Ovary (tissue), 9 donors: ENCODE data around the gene PTPN2. TPM values are rescaled to one million over a fixed set of nuclear protein-coding genes. Genes with fewer than 3 reads are reported as not detected.
A peak's percentile ranks its signal among the peaks of the same experiment; 100 is the strongest.

ENCODE experiments used
- DNase-seq, 5 donors: peaks; one replicate each; pipeline ENCODE4 v3.0.0-alpha.2; 2019 to 2020
- H3K27ac ChIP-seq, 2 donors: fragments of 200-600 bp; one replicate each; pipeline versions ENCODE4 v1.5.1 to v1.8.0; 2019 to 2022
- H3K27me3 ChIP-seq: fragments of 200-600 bp; one replicate; pipeline ENCODE4 v1.8.0; 2022
- H3K36me3 ChIP-seq: fragments of 200-600 bp; sonication (generic); one replicate; pipeline ENCODE4 v1.5.1; 2019
- H3K4me1 ChIP-seq: one replicate; pipeline ENCODE4 v1.8.1; 2013; ENCODE audit warnings: mild to moderate bottlenecking, moderate library complexity; ENCODE audit not compliant: insufficient read depth
- H3K4me3 ChIP-seq: fragments of 200-600 bp; sonication (generic); one replicate; pipeline ENCODE4 v1.5.1; 2017
- H3K9me3 ChIP-seq, 2 donors: fragments of 200-600 bp in 1 of 2; sonication (generic) in 1 of 2; one replicate each; pipeline versions ENCODE4 v1.5.1 to v1.8.1; 2013 to 2019; ENCODE audit warnings: mild to moderate bottlenecking in 1 of 2, moderate library complexity in 1 of 2
- EP300 ChIP-seq: sonication (generic); formaldehyde crosslinking; IDR thresholded peaks from one replicate; pipeline ENCODE4 v1.6.1; 2017; ENCODE audit warnings: antibody characterized with exemption
- POLR2A ChIP-seq: fragments of 450-650 bp; IDR thresholded peaks from one replicate; pipeline ENCODE4 v1.6.1; 2017; ENCODE audit warnings: antibody characterized with exemption, mild to moderate bottlenecking, moderate library complexity
- WGBS, 3 donors: extraction: QIAGEN DNeasy Blood & Tissue Kit in 1 of 3; methylation state at CpG; one replicate each; pipeline versions ENCODE4 v1.1.5 to v1.1.7; 2013 to 2017; 5-methylcytosine and 5-hydroxymethylcytosine counted together
- intact Hi-C, 4 donors: fragments of 100-400 bp; cut with DNase I; formaldehyde crosslinking; loops; one replicate each; pipeline versions ENCODE4 v1.11.0 to v1.15.1; 2022 to 2023
- polyA plus RNA-seq, 2 donors: library from polyadenylated mRNA; stranded (reverse); fragments of 200-250 nt in 1 of 2; fragments of 350-450 nt in 1 of 2; fragmentation: Illumina TruSeq in 1 of 2; extraction: RNeasy Lipid Tissue Mini Kit (QIAGEN cat#74804) in 1 of 2; gene quantifications; one replicate each; pipeline ENCODE4 v1.2.3, GENCODE V29; 2013 to 2014
- total RNA-seq, 7 donors: library from RNA; depleted of rRNA in 2 of 7; stranded (reverse); fragments of >200 nt in 2 of 7; fragmentation: NEBNext Ultra II Directional in 3 of 7; extraction: Animal tissue kit (Norgen Biotek cat#: 25700) in 3 of 7; gene quantifications; one replicate each; pipeline versions ENCODE4 v1.1.0 to v1.2.4, GENCODE V29; 2016 to 2023
- TF ChIP-seq, protein P1 (sequence below), 3 donors: fragments of 450-650 bp in 2 of 3; fragments of 200-600 bp in 1 of 3; IDR thresholded peaks; one replicate each; pipeline versions ENCODE4 v1.5.1 to v1.8.0; 2016 to 2022; ENCODE audit warnings: antibody characterized with exemption in 3 of 3, mild to moderate bottlenecking in 1 of 3
- donor health status: DM: no; HTN: no; CAD: no; lungs with moderate emphysema.
- donor health status: DM: no; HTN: no; CAD: no.
- donor health status: Bipolar disorder and iron deficiency.
- donor health status: DM: yes; HTN: yes; CAD: no.
- donor health status: DM: no; HTN: no; CAD: no.
- donor health status: DM: yes; HTN: yes; CAD: no.

The PTPN2 gene
- total and polyA plus RNA-seq, 9 donors, result 29.4 to 48.1 (median 36.2) TPM

DNA sequence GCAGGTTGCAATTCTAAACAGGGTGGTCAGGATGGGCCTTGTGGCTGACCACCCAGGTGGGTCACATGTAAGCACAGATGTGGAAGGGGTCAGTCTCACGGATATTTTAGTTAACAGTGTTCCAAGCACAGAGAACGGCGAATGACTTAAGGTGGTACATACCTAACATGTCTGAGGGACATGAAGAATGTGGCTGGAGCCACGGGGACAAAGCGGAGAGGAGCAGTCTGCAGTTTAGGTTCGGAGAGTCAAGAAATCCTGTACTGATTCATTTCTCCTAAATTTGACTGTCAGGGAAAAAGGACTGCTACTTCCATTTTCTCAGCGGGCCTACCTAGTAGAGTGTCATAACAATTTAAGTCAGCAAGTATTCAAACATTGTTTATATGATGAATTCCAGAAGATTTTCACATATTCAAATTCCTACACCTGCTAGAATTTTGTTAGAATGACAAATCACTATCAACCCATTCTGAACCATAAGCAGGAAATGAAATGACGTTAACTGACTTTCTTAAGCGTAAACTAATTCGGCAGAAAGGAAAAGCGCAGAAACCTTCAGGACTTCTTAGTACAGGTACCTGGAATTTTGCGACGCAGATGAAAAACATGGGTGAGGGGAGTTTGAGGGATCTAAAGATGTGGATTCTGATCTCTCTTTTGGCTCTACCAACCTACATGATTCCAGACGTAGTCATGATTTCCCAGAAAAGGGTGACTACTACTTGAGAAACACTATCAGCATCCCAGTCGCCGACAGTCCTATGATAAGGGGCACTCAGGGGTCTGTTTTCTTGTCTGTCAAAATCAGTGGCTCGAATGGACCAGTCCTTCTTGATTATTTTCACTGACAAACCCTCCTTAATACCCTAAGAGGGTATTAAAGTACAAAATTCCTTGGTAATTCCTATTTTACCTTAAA lies 41.3 kb downstream of the PTPN2 start:
- intact Hi-C loops, result no loop called here
- peaks cover 1% of the 10 kb centered on the region for H3K4me1 ChIP-seq
- H3K9me3 ChIP-seq, result no peaks in the 10 kb centered on the region
- 86 to 92% (median 91%) methylated on average over 17 of the region's 17 CpGs for WGBS, 3 donors
- H3K27ac ChIP-seq, result no peak overlapping the region
- H3K27me3 ChIP-seq, result no peaks in the 10 kb centered on the region
- DNase-seq, result no peak
- H3K36me3 ChIP-seq, result no peaks in the 10 kb centered on the region
- TF ChIP-seq, protein P1, sequence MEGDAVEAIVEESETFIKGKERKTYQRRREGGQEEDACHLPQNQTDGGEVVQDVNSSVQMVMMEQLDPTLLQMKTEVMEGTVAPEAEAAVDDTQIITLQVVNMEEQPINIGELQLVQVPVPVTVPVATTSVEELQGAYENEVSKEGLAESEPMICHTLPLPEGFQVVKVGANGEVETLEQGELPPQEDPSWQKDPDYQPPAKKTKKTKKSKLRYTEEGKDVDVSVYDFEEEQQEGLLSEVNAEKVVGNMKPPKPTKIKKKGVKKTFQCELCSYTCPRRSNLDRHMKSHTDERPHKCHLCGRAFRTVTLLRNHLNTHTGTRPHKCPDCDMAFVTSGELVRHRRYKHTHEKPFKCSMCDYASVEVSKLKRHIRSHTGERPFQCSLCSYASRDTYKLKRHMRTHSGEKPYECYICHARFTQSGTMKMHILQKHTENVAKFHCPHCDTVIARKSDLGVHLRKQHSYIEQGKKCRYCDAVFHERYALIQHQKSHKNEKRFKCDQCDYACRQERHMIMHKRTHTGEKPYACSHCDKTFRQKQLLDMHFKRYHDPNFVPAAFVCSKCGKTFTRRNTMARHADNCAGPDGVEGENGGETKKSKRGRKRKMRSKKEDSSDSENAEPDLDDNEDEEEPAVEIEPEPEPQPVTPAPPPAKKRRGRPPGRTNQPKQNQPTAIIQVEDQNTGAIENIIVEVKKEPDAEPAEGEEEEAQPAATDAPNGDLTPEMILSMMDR (IDR thresholded peaks at IDR 0.05), result no peak
- no peak for TF ChIP-seq POLR2A
- no peak for TF ChIP-seq EP300
- H3K4me3 ChIP-seq, result no peak overlapping the region

DNA sequence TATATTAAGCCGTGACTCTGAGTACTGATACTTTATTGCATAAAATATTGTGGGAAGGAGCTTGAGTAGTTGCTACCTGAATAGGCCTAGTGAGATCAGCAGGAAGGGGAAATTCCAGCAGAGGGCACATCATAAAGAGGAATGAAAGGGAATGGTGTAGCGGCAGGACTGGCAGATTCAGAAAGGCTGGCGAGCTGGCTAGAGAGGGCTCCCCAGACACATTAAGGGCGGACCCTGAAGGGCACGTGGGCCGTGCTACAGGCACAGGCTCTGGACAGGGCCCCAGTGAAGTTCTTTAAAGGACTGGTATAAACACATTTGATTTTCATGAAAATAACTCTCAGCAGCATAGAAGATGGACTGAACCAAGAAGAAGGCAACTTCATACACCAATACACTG lies 43.0 kb downstream of the PTPN2 start:
- 95 to 98% (median 97%) methylated on average over 6 of the region's 6 CpGs for WGBS, 3 donors
- Histone ChIP-seq H3K27ac (no peak overlapping the region), H3K9me3 (no peaks in the 10 kb centered on the region), H3K4me3 (no peak overlapping the region), H3K27me3 (no peaks in the 10 kb centered on the region), H3K36me3 (no peaks in the 10 kb centered on the region), H3K4me1 (peaks cover 1% of the 10 kb centered on the region)
- intact Hi-C loops, result no loop called here
- no peak for TF ChIP-seq POLR2A
- DNase-seq, result no peak

DNA sequence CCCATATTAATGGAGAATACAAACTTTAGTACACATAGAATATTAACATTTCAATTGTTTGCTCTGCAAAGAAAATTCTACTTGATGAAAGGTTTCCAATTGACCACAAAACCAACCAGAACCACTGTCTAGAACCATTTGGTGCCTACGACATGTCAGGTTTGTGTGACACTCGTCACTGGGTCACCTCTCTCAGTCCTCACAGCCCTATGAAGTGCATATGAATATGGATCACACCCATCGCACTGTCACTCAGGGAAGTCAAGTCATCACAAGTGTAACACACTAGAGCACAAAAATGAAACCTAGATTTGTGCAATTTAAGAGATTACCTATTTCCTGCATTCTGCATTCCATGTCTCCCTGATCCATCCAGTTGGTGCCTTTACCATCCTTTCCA lies 43.7 kb downstream of the PTPN2 start:
- Histone ChIP-seq H3K27ac (no peak overlapping the region), H3K27me3 (no peaks in the 10 kb centered on the region), H3K4me3 (no peak overlapping the region), H3K4me1 (peaks cover 1% of the 10 kb centered on the region), H3K36me3 (no peaks in the 10 kb centered on the region), H3K9me3 (no peaks in the 10 kb centered on the region)
- DNase-seq, result no peak
- intact Hi-C loops, result no loop called here
- WGBS, 3 donors, result 97 to 99% (median 98%) methylated on average over 3 of the region's 3 CpGs
- TF ChIP-seq POLR2A (no peak), EP300 (no peak)
- TF ChIP-seq, protein P1 (IDR thresholded peaks at IDR 0.05), result no peak

DNA sequence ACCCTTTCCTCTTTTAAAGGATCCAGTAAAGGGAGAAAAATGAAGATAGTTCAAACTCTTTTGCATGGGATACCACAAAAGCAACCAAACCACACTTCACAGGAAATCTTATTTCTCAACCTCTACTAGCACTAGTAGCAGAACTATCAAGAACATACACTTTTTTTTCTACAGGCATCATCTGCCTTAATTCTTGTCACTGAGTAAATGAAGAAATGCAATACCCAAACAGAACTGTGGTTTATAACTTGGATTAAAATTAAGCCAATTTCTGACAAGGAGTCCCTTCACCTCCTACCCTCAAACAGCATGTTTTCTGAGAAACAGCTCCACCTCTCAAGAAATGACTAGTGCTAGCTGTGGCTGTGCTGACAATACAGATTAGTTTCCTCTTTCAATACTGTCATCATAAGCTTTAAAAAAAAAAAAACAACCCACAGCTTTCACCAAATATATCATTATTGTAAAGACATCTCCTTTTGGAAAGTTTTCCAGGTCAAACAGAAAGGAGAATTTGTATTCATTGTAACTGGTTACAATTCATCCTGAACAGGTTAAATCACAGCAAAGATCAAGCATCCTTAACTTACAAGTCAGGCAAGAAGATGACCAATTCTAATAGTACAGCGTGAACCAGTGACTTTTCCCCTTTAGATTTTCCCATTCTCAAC lies 44.4 kb downstream of the PTPN2 start:
- 88 to 97% (median 91%) methylated on average over 1 of the region's 1 CpG for WGBS, 3 donors
- no peaks in the 10 kb centered on the region for H3K9me3 ChIP-seq
- H3K4me1 ChIP-seq, result peaks cover 1% of the 10 kb centered on the region
- no peaks in the 10 kb centered on the region for H3K36me3 ChIP-seq
- no peaks in the 10 kb centered on the region for H3K27me3 ChIP-seq
- DNase-seq, result no peak
- no peak for TF ChIP-seq EP300
- TF ChIP-seq, protein P1 (IDR thresholded peaks at IDR 0.05), result no peak
- TF ChIP-seq POLR2A, result no peak
- intact Hi-C loops, result no loop called here
- H3K27ac ChIP-seq, result peak overlapping the region in 1 of 2 donors; percentile 66
- no peak overlapping the region for H3K4me3 ChIP-seq

DNA sequence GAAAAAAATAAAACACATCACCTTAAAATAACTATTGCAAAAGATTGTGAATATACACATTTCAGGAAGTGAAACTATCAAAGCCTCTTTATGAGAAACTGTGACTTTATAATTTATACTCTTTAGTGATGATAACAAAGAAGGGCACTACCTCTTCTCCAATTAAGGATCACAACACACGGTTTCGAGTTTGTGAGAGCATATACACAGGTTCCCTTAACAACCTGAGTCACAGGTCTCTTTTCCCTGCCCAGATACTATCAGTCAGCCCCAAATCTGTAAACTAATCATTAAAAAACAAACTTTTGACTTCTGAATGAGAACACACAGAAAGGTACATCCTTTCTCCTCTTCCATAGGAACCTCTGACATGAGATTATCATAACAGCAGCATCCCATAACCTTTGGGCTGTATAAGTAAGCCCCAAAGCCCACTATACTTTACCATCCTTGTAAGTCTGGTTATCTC lies 44.9 kb downstream of the PTPN2 start:
- no peak for TF ChIP-seq EP300
- TF ChIP-seq POLR2A, result no peak
- TF ChIP-seq, protein P1 (IDR thresholded peaks at IDR 0.05), result no peak
- intact Hi-C loops, result no loop called here
- WGBS, 3 donors, result 34 to 52% (median 45%) methylated on average over 2 of the region's 2 CpGs
- H3K27me3 ChIP-seq, result no peaks in the 10 kb centered on the region
- no peak for DNase-seq
- peak overlapping the region in 1 of 2 donors; percentile 66 for H3K27ac ChIP-seq
- no peak overlapping the region for H3K4me3 ChIP-seq
- H3K9me3 ChIP-seq, result no peaks in the 10 kb centered on the region
- H3K36me3 ChIP-seq, result no peaks in the 10 kb centered on the region
- H3K4me1 ChIP-seq, result peaks cover 1% of the 10 kb centered on the region
